ENCODE measurements around the gene TMA7.
"Not testable (repeated sequence)": the region's sequence is repeated elsewhere in the genome, so short reads cannot be mapped to it uniquely, and the experiment has no call there.

Gene TMA7

DNA sequence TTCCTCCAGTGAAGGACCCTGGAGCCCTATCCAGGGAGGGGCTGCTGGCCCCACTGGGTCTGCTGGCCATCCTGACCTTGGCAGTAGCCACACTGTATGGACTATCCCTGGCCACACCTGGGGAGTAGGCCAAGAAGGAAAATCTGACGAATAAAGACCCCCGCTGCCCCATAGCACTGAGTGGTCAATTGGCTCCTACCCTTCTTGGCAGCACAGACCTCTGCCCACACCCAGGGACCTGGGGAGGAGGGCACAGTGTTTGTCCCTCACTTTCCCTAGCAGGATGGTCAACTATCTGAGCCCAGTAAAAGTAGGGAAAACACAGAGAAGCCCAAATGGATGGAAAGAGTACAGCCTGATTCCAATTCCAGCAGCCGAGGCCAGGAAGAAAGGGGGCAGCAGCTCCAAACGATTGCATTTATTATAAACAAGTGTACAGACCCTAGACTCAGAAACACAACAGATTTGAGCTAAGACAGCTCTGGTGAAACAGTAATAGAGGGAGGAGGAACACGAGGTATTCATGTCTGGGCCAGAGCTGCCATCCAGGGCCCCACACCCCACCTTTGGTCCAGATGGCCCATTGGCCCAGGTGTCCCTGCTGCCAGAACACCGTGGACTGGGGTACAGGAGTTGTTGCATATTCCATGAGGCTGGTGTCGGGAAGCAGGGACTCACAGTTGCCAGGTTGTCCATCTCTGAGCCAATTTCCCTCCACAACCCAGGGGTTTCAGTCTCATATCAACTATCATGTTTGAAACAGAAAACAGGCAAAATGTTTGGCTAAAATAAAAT, 27.6 kb downstream of the TMA7 start:
- no peak for DNase-seq (ENCODE audit: low read depth in 2 of 2)

DNA sequence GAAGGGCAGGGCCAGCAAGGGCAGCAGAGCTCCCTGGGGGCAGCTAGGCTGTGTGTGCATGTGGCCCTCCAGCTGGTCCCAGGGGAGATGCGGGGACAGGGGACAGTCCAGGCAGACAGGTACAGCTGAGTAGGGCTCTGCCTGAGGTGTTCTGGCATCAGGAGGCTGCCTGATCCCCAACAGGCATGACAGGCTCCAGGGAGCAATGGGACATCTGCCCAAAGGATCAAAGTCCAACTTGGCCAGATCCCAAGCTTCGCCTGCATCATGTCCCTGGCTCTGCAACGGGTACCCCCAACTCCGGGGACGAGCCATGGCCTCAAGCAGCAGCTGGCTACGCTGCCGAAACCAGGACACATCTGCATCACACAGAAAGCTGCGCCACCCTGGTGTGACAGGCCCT, 28.3 kb downstream of the TMA7 start:
- DNase-seq (ENCODE audit: low read depth in 2 of 2): no peak

DNA sequence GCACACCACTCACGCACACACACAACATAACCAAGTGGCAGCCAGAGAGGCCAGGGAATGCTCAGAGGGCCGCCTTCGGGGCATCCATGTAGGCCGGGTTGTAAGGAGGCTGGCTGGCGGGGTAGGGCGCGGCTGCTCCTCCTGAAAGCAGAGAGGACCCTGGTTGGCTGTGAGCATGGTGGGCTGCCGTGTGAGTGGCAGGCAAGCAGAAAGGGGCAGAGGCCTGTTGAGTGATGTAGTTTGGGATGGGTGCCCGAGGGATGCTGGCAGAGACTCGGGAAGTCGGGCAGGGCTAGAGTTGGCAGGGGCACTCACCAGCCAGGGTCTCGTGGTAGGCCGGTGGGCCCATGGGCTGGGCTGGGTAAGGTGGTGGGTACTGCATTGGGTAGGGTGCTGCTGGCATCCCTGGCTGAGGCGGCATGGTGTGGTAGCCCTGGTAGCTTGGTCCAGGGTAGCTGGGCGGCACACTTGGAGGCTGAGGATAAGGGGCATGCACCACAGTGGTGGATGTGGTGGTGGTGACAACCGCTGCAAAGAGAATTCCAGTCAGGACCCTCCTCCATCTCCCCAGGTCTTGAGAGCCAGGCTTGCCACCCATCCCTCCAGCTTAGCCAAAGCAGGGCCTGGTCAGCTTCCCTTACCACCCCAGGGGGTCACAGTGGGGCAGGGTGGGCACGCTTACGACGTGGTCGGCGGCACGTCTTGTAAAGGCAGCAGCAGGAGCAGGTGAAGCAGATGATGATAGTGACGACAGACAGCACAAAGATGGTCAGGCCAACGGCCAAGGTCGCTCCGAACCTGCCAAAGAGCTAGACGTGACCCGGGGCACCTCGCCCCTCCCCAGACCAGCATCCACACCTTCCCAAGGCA, 29.2 kb downstream of the TMA7 start:
- no peak for DNase-seq (ENCODE audit: low read depth in 2 of 2)

DNA sequence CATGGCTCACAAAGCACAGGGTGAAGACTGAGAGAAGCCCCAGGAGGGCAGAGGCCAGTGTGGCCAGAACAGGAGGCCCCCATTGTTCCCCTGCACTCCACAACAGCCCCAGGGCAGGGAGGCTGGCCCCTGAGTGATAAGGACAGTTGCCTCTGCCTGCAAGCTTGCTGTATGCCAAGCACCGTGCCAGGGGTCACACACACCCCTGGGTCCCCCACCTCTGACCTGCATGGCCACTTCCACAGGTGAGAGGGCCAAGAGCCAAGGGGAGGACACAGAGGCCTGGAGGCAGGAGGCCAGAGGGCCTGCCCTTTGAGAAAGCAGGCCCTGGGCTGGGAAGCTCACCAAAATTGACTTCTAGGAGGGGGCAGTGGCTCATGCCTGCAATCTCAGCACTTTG, 30.2 kb downstream of the TMA7 start:
- no peak for DNase-seq (ENCODE audit: low read depth in 2 of 2)

DNA sequence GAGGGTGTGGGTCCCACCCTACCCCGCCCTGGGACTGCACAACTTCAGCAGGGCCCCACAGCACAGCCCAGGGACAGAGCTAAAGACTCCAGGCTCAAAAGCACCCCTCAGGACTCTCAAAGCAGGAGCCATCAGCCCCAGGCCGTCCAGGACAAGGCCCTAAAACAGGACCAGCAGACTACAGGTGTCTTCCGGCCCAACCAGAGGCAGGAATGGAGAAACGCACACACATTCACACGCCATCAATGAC, 32.5 kb downstream of the TMA7 start:
- DNase-seq (ENCODE audit: low read depth in 2 of 2): no peak

DNA sequence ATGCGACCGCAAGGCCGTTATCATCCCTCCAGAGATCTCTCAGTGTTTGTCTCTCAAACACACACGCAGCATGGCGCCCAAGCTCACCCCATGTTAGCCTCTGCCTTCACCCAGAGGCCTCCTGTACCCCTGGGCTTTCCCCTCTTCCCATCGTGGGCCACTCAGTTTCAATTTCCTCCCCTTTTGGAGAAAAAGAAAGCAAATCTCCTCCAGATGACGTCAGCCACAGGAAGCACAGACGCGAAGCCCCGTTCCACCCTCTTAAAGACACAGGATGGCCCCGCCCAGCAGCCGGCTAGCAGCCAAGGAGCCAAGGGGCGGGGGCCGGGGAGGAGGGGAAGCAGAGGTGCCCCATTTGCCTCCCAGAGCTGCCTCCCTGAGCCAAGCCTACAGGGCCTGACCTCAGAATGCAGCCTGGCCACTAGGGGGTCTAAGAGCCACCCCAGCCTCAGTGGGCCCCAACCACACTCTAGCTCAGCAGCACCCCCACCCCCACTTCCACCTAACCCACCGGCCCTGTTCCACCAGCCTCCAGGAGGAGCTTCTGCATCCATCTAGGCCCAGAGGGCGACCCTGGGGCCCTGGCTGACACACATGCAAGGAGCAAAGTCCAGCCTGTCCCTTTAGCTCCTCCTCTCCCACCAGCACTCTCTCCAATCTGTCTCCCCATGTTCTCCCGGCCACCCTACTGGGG, 33.0 kb downstream of the TMA7 start:
- DNase-seq (ENCODE audit: low read depth in 2 of 2): peak; percentile 70

DNA sequence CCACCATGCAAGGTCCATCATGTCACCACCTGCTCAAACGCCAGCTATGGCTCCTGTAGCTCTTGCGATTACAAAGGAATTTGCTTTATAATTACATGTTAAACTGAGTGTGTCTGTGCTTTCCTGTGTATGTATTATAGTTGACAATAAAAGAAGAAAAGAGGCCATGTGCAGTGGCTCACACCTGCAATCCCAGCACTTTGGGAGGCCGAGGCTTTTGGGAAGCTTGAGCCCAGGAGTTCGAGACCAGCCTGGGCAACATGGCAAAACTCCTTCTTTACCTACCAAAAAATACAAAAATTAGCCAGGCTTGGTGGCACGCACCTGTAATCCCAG, 33.5 kb downstream of the TMA7 start:
- DNase-seq (ENCODE audit: low read depth in 2 of 2): no peak

DNA sequence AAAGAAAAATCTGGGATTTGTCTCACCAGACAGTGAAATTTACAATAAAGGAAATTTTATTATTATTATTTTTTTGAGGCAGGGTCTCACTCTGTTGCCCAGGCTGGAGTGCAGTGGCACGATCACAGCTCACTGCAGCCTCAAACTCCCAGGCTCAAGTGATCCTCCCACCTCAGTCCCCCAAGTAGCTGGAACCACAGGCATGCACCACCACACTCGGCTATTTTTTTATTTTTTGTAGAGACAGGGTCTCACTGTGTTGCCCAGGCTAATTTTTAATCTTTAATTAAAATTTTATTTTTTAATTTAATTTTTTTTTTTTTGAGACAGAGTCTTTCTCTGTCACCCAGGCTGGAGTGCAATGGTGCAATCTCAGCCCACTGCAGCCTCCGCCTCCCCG, 34.0 kb downstream of the TMA7 start:
- DNase-seq (ENCODE audit: low read depth in 2 of 2): not testable (repeated sequence)

DNA sequence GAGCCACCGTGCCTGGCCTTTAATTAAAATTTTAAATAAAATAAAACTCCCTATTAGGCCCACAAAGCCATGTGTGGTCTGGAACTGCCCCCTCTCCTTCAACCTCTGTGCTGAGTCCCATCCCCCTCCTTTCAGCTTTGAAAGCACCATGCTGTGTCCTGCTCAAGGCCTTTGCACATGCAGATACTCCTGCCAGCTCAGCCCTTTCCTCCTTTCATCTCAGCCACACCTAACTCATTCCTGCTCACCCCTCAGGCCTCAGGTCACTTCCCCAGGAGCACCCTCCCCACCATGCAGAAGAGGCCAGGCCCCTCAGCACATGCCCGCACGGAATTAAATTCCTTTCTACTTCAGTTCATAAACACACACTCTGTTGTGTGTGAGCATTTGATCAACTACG, 34.6 kb downstream of the TMA7 start:
- DNase-seq (ENCODE audit: low read depth in 2 of 2): no peak

DNA sequence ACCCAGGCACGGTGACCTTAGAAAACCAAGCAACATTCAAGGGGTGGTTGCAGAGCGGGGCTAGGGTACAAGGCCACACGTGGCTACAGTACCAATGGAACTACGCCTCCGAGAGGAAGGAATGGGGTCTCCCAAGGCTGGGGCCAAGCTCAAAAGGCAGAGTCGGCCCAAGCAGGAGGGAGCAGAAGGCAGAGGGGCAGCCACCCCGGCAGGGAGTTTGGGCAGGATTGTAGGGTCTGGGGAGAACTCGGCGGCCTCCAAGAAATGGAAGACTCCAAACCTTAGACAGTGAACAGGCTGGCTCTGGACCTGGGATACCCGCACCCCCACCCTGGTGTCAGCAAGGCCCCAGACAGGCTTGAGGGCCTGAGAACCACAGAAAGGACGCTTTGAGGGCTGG, 35.1 kb downstream of the TMA7 start:
- no peak for DNase-seq (ENCODE audit: low read depth in 2 of 2)

DNA sequence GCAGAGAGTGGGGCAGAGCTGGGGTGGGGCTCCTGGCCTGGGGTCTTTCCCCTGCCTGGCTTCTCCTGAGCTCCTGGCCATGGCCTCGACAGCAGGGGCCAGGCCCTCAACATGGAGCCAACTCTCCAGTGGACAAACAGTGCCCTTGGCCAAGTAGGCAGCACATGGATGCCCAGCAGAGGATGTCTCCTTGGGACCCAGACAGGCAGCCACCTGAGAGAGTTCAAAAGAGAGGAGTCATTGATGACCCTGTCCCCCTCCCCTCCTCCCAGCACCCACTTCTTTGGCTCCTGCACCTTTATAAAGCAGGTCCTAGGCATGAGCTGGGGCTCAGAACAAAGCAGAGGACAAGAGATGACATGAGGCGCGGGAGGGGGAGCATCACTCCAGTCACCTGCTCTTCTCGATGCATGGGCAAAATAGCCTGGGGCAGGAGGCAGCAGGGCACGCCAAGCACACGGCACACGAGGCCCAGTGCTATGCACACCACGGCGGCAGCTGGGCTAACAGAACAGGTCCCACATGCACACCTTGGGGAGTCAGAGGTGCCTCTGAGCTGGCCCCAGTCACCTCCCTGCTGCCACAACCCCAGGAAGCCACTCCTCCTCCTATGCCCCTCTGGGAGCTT, 36.5 kb downstream of the TMA7 start:
- DNase-seq (ENCODE audit: low read depth in 2 of 2): no peak

DNA sequence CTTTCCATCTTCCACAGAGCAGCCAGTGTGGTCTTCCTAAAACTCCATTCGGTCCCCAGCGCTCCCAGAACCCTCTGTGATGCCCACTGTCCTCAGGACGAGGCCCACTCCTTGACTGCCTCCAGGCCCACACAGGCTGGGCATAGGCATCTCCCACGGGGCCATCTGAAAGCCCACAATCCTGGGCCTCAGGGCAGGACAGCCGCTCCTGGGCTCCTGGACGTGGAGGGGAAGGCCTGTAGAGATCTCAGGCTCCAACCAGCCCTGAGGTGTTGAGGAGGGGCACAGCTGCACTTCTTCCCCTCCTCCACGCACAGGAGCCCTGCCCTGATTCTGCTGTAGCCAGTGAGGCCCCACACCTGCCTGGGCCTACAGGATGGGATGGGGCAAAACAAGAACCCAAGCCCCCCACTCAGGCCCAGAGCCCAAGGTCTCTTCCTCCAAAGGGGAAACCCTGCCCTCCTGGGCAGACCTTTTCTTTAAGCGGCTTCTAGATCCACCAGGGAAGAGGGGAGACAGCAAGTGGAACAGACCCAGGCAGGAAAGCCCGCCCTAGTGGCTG, 38.0 kb downstream of the TMA7 start:
- no peak for DNase-seq (ENCODE audit: low read depth in 2 of 2)

DNA sequence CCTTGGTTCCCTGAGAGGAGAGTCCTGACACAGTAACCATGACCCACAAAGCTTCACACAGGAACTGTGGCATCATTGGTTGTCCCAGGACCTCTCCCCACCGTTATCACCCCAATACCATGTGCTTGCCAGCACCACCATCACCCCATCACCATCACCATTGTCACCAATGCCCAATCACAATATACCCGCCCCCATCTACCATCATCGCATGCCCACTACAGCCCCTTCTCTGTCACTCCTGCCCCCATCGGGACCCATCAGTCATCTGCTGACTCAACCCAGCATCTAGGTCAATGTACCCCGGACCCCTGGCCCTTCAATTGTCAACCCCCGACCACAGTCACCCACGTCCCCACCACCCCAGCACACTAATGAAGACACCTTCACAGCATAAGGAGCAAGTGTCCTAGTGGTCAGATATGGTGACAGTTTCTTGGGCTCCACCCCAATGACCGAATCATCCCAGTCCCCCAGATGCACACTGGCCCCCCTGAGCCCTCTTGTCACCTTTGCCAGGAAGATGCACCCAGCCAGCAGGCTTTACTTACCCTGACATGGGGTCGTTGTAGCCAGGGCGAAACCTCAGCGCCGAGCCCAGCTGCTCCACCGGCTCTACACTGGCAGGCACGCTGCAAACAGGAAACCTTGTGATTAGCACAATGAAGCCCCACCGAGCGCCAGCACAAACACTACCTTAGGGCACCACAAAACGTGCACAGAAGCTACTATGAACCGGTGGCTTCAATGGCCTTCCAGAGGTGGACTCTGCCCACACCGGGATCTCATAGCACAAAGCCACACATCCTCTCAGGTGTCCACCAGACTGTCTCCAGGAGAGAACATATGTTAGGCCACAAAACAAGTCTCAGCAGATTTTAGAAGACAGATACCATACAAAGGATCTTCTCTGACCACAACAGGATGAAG, 38.8 kb downstream of the TMA7 start:
- no peak for DNase-seq (ENCODE audit: low read depth in 2 of 2)

DNA sequence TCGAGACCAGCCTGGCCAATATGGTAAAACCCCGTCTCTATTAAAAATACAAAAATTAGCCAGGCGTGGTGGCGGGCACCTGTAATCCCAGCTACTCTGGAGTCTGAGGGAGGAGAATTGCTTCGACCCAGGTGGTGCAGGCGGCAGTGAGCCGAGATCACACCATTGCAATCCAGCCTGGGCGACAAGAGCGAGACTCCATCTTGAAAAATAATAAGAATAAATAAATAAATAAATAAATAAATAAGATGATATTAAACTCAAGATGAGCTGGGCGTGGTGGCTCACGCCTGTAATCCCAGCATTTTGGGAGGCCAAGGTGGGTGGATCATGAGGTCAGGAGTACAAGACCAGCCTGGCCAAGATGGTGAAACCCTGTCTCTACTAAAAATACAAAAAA, 40.8 kb downstream of the TMA7 start:
- DNase-seq (ENCODE audit: low read depth in 2 of 2): not testable (repeated sequence)

DNA sequence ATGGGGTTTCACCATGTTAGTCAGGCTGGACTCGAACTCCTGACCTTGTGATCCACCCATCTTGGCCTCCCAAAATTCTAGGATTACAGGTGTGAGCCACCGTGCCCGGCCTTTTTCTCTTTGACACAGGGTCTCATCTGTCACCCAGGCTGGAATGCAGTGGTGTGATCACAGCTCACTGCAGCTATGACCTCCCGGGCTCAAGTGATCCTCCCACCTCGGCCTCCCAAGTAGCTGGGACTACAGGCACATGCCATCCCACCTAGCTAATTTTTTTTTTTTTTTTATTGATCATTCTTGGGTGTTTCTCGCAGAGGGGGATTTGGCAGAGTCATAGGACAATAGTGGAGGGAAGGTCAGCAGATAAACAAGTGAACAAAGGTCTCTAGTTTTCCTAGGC, 42.8 kb downstream of the TMA7 start:
- not testable (repeated sequence) for DNase-seq (ENCODE audit: low read depth in 2 of 2)

DNA sequence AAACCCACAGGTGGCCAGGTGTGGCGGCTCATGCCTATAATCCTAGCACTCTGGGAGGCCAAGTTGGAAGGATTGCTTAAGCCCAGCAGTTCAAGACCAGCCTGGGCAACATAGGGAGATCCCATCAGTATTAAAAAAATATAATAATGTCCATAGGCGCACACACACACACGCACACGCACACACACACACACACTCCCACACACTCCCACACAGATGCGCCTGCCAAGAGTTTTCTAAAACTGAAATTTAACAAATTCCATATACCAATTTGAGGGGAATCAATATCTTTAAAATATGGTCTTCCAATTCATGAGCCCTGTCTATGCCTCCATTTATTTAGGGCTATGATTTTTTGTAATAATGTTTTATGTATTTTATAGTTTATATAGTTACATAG, 46.9 kb downstream of the TMA7 start:
- DNase-seq (ENCODE audit: low read depth in 2 of 2): no peak

DNA sequence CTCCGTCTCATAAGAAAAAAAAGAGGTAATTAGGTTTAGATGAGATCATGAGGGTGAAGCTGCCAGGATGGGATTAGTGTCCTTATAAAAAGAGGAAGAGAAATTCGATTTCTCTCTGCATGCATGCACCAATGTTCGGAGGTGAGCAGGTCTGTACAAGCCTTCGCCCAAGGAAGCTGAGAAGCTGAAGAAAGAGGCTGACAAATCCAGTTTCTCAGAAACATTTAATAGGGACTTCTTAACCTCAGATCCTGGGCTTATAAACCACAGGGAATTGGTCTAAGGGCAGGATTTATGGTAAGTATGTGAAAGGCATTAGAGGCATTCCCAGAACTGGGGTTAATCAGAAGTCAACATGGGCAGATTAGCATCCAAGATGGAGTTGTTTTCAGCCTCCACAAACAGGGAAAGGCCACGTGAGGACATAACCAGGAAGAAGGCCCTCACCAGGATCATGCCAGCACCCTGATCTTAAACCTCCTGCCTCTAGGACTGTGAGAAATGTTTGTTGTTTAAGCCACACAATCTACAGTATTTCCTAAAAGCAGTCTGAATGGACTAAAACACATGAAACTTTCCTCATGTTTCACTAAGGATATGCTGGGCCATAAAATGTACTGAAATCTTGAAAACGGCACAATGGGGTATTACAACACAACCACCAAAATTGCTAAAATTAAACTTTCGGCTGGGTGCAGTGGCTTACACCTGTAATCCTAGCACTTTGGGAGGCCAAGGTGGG, 52.6 kb downstream of the TMA7 start:
- no peak for DNase-seq (ENCODE audit: low read depth in 2 of 2)

DNA sequence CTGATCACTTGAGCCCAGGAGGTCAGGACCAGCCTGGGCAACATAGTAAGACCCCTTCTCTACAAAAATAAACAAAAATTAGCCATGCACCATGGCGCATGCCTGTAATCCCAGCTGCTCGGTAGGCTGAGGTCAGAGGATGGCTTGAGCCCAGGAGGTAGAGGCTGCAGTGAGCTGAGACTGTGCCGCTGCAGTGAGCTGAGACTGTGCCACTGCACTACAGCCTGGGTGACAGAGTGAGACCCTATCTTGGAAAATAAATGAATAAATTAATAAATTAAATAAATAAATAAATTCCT, 53.1 kb downstream of the TMA7 start:
- no peak for DNase-seq (ENCODE audit: low read depth in 2 of 2)

Measured in fibroblast of skin of left biceps (primary cell).